Stimulated activated CD4-positive, alpha-beta T cell treated with anti-CD3 and anti-CD28 coated beads, Interleukin-4, amount 100 ng/mL, for 4 hours (primary cell): ENCODE data around the gene EDN3.
A peak's percentile ranks its signal among the peaks of the same experiment; 100 is the strongest.

ENCODE experiments used
- DNase-seq, 2 experiments: peaks; one replicate each; pipeline ENCODE4 v3.0.0-alpha.2; 2020

EDN3 gene

GRCh38 chr20:59300333-59301081 lies at the start of gene EDN3:
Gene EDN3, plus strand, starts transcription at chr20:59300611. Its CDS starts 202 bp downstream, at chr20:59300813.
- DNase-seq, result no peak

GRCh38 chr20:59253325-59253724 lies 47.1 kb upstream of the EDN3 start:
- DNase-seq, result no peak

DNA sequence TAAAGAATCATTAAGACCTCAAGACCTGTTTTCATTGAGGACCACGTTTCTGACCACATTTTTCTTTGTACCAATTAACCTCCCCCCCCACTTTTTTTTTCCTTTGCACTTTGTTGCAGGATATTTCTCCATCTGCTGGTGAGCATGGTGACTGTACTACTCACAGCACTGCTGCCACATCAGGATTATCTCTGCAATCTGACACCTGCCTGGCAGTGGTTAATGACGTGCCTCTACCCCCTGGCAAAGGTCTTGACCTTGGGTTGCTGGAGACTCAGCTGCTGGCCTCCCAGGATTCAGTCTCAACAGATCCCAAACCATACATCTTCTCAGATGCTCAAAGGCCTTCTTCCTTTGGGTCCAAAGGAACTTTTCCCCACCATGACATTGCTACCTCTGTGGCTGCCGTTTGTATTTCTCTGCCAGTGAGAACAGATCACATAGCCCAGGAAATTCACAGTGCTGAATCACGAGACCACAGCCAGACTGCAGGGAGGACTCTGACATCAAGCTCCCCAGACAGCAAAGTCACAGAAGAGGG lies 46.6 kb upstream of the EDN3 start:
- peak in 1 of 2 experiments; percentile 17 for DNase-seq

GRCh38 chr20:59255256-59255655 lies 45.2 kb upstream of the EDN3 start:
- no peak for DNase-seq

DNA sequence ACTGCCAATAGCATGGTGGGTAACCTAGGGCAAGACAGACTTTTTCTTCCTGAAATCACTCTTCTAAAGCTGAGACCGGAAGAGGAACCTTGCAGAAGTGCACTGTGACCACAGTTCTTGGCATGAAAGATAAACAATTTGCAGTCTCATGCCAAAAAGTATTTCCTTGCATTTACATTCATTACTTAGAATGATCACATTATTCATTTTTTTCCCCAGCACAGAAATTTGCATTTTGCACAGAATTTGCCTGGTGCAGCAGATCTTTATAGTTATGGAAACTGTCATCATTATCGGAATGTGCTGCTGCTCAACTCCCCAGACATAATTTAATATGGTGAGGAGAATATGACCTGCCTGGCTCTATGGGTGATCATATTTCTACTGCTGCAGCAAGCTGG lies 42.2 kb upstream of the EDN3 start:
- DNase-seq, result no peak

DNA sequence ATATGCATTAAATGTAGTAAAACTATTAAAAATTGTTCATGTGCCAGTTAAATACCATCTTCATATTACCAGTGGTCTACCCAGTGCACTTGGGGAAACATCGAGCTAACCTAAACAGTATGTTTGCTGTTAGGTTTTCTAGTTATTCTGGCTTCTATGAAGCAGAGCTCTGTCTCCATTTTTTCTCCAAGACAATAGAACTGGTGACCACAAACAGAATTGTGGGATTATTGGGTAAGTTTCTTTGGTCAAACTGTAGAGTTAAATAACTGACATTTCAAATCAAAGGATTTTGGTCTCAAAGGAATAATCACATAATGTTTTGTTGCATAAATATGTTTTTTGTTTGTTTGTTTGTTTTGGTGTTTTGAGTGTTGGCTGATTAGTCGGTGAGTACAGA lies 40.5 kb upstream of the EDN3 start:
- DNase-seq, result no peak

DNA sequence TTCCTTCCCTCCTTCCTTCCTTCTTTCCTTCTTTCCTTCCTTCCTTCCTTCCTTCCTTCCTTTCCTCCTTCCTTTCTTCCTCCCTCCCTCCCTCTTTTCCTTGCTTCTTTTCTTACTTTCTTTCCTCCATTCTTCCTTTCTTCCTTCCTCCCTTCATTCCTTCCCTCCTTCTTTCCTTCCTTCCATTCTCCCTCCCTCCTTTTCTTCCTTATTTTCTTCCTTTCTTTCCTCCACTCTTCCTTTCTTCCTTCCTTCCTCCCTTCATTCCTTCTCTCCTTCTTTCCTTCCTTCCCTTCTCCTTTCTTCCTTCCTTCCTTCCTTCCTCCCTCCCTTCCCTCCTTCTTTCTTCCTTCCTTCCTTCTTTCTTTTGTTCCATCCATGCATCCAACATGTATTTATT lies 35.1 kb upstream of the EDN3 start:
- DNase-seq, result no peak

GRCh38 chr20:59268870-59269269 lies 31.5 kb upstream of the EDN3 start:
- no peak for DNase-seq

DNA sequence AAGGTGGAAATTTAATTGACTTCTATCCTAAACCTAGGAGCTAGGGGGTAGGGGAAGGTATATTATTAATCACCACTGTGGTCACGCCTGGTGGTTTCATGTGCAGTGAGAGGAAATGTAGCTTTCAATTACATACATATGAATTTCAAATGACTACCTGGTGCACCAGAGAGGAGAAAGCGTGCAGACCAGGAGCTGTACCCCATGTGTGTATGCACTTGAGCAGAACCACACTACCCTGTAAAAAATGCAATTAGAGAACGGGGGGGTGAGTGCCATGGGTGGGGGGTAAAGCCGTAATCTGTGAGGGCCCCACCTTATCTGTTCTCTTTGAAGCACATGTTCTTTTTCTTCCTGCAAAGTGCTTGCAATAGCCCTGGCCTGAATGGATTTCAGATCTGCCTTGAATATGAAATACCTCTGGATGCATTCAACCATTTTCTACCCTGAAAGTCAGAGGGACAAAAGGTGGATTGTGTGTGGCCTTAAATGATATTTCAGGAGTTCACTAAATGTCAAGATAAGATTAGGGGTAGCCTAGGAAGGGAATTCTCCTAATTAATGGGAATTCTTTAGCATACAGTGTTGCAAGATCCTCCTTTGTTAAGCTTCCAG lies 30.9 kb upstream of the EDN3 start:
- DNase-seq, result no peak

- DNase-seq, result no peak
Observed at GRCh38 chr20:59270380-59270779, 30.0 kb upstream of the EDN3 start.

- no peak for DNase-seq
Observed at GRCh38 chr20:59273739-59274357, 26.6 kb upstream of the EDN3 start.

- no peak for DNase-seq
Observed at GRCh38 chr20:59276938-59277337, 23.5 kb upstream of the EDN3 start.

- no peak for DNase-seq
Observed at GRCh38 chr20:59284470-59284869, 15.9 kb upstream of the EDN3 start.

GRCh38 chr20:59289994-59290393 lies 10.4 kb upstream of the EDN3 start:
- DNase-seq, result no peak

GRCh38 chr20:59291740-59292383 lies 8.5 kb upstream of the EDN3 start:
- no peak for DNase-seq

GRCh38 chr20:59295531-59295930 lies 4.9 kb upstream of the EDN3 start:
- no peak for DNase-seq

DNA sequence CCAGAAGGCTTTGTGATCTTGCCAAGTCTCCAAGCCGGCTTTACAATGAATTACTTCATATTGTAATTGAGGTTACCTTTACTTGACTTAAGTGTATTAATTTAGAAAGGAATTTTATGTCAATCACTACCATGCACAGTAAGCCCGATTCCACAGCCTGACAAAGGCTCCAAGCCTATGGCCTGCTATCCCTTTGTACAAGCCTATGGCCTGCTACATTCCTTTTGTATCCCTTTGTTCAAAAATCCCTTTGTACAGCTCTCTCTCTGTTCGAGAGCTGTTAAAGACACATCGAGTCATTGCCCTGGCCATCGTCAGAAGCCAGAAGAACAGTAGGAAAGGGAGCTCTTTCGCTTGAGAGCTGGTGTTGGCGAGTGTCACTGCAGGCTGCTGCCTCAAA lies 2.7 kb upstream of the EDN3 start:
- DNase-seq, result no peak

DNA sequence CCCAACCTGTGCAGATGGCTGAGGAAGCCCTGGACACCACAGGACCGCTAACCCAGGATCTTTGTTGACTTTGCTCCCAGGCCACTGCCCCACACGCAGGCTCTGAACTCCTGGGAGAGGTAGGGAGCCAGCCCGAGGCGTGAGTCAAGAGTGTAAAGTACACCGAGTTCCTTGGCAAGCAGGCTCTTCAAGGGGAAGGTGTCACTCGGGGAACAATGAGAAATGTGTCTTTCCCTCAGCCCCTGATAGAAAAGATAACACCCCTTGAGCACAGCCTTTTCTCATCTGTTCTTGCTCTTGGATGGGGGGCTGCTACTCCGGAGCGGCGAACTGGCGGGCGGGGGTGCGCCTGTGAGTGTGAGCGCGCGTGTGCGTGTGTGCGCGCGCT lies 472 bp upstream of the EDN3 start:
- no peak for DNase-seq

GRCh38 chr20:59301343-59302007 lies 1.1 kb downstream of the EDN3 start:
- DNase-seq, result no peak

GRCh38 chr20:59305908-59306655 lies 5.7 kb downstream of the EDN3 start:
- DNase-seq, result no peak

GRCh38 chr20:59307270-59307669 lies 6.9 kb downstream of the EDN3 start:
- no peak for DNase-seq
